OCI-LY7 (cell line): ENCODE results near the gene TMC4. TPM values are rescaled to one million over a fixed set of nuclear protein-coding genes. Genes with fewer than 3 reads are reported as not detected.
"Not testable (repeated sequence)": the region's sequence is repeated elsewhere in the genome, so short reads cannot be mapped to it uniquely, and the experiment has no call there.

Source experiments
- BruUV-seq: library from RNA; stranded (reverse); fragments of 400-500 nt; replicated peaks from 2 replicates; lab custom pipeline; 2021; lab: Mats Ljungman, UMichigan
- CTCF ChIA-PET: fragments of 300-600 bp; sonication (Branson Sonifier 250); formaldehyde crosslinking; loops from one replicate; lab custom pipeline; 2022; ENCODE audit warnings: antibody characterized with exemption; ENCODE audit not compliant: unreplicated experiment; lab: Charles Lee
- POLR2A ChIA-PET: fragments of 300-600 bp; sonication (Branson Sonifier 250); formaldehyde crosslinking; loops from one replicate; lab custom pipeline; 2022; ENCODE audit warnings: antibody characterized with exemption; lab: Charles Lee
- DNase-seq: peaks from one replicate; pipeline ENCODE4 v3.0.0-alpha.2; 2015; ENCODE audit warnings: low spot score
- H2AFZ ChIP-seq: fragments of 200-600 bp; sonication (generic), shearing (Covaris generic); 2 replicates; pipeline ENCODE4 v1.6.1; 2014; ENCODE audit warnings: mild to moderate bottlenecking, antibody characterized with exemption, low read length, moderate library complexity
- H3K27ac ChIP-seq: fragments of 200-600 bp; sonication (generic); 2 replicates; pipeline ENCODE4 v1.5.1; 2014; ENCODE audit warnings: mixed run types, low read depth, mild to moderate bottlenecking, moderate library complexity, low read length, inconsistent platforms; ENCODE audit not compliant: poor library complexity, severe bottlenecking
- H3K36me3 ChIP-seq: fragments of 200-600 bp; sonication (generic); 2 replicates; pipeline ENCODE4 v1.6.1; 2014; ENCODE audit warnings: mild to moderate bottlenecking, antibody characterized with exemption, low read length, moderate library complexity, mixed read lengths; ENCODE audit not compliant: insufficient read depth
- H3K4me1 ChIP-seq: fragments of 200-600 bp; sonication (generic); 2 replicates; pipeline ENCODE4 v1.5.1; 2014; ENCODE audit warnings: mild to moderate bottlenecking, low read length; ENCODE audit not compliant: insufficient read depth, poor library complexity, severe bottlenecking
- H3K4me2 ChIP-seq: fragments of 200-600 bp; sonication (generic); 2 replicates; pipeline ENCODE4 v1.6.1; 2014; ENCODE audit warnings: mild to moderate bottlenecking, low read length
- H3K4me3 ChIP-seq: fragments of 200-600 bp; sonication (generic); 2 replicates; pipeline ENCODE4 v1.5.1; 2014; ENCODE audit warnings: mild to moderate bottlenecking, low read depth, low read length; ENCODE audit not compliant: poor library complexity, severe bottlenecking
- H3K79me2 ChIP-seq: fragments of 200-600 bp; sonication (generic); 2 replicates; pipeline ENCODE4 v1.6.1; 2016; ENCODE audit warnings: low read depth, mild to moderate bottlenecking, low read length, moderate library complexity, mixed read lengths; ENCODE audit not compliant: insufficient read depth
- H3K9me2 ChIP-seq: fragments of 200-600 bp; sonication (generic); 2 replicates; pipeline ENCODE4 v1.6.1; 2016; ENCODE audit warnings: mild to moderate bottlenecking, low read length, mixed read lengths; ENCODE audit not compliant: insufficient read depth
- H3K9me3 ChIP-seq: fragments of 200-600 bp; sonication (generic); 2 replicates; pipeline ENCODE4 v1.6.1; 2014; ENCODE audit warnings: mild to moderate bottlenecking, mixed run types, low read length, mixed read lengths
- H4K20me1 ChIP-seq: fragments of 200-600 bp; sonication (generic); 2 replicates; pipeline ENCODE4 v1.6.1; 2014; ENCODE audit warnings: mild to moderate bottlenecking, antibody characterized with exemption, low read length, moderate library complexity, mixed read lengths; ENCODE audit not compliant: insufficient read depth
- EZH2phosphoT487 ChIP-seq: fragments of 200-600 bp; sonication (generic); IDR thresholded peaks from 2 replicates; pipeline ENCODE4 v1.6.1; 2018; ENCODE audit warnings: low read depth, borderline replicate concordance, mild to moderate bottlenecking, mixed run types, antibody characterized with exemption, low read length, moderate library complexity, mixed read lengths
- intact Hi-C: fragments of 100-400 bp; cut with micrococcal nuclease; formaldehyde crosslinking; loops from one replicate; pipeline ENCODE4 v1.10.0; 2022; ENCODE audit not compliant: unreplicated experiment
- total RNA-seq, 2 experiments: library from RNA; depleted of rRNA in 1 of 2; stranded (reverse); fragments of >200 nt in 1 of 2; shearing (Covaris generic) in 1 of 2; gene quantifications; 2 replicates each; pipeline ENCODE4 v1.2.3, GENCODE V29; 2014 to 2022
- TF ChIP-seq, protein P1 (sequence below): fragments of 200-600 bp; sonication (generic); conservative IDR thresholded peaks from 2 replicates; pipeline ENCODE4 v1.5.1; 2014; ENCODE audit warnings: mild to moderate bottlenecking, antibody characterized with exemption, low read length, moderate library complexity, mixed read lengths

TMC4 gene
- total RNA-seq, 2 experiments from 2014 or later, result not detected

DNA sequence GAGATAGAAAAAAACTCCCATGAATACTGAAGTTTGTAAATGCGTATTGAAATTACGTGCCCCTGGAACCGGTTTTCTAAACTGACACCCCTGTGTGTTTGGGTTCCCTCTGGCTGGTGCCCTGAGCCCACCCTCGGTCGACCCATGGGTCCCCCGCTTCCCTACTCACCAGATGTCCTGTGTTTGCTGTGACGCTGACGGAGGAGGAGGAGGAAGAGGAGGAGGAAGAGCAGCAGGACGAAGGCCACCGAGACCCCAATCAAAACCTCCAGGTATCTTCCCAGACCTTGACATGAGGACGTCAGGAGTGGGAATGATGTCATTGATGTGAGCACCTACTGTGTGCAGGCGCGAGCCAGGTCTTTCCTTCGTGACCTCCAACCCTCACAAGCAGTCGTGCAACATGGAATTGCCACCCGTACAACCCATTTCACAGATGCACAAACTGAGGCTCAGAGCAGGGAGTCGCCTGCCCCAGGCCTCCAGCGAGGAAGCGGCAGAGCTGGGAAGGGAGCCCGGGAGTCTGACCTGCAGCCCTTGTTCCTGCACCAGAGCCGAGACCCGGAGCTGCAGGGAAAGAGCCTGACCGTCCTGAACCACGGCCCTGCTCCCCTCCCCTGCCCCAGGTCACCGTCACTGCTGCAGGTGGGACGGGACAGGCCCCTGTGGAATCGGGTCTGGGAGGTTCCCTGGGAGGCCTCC, 46.2 kb upstream of the TMC4 start:
- ChIA-PET CTCF (no interaction called here), POLR2A (no interaction called here)
- Histone ChIP-seq H3K9me2 (no peaks in the 10 kb centered on the region), H3K79me2 (no peaks in the 10 kb centered on the region), H3K36me3 (peaks cover 14% of the 10 kb centered on the region), H3K9me3 (no peaks in the 10 kb centered on the region), H3K4me2 (no peak overlapping the region), H3K4me1 (no peaks in the 10 kb centered on the region), H2AFZ (no peak overlapping the region), H3K4me3 (no peak overlapping the region), H4K20me1 (no peaks in the 10 kb centered on the region), H3K27ac (no peak overlapping the region)
- DNase-seq, result no peak
- TF ChIP-seq EZH2phosphoT487, result no peak
- intact Hi-C loops, result no loop called here
- BruUV-seq, result no TSS peak

GRCh38 chr19:54218259-54218658, 45.3 kb upstream of the TMC4 start:
- Histone ChIP-seq H2AFZ (no peak overlapping the region), H3K9me2 (no peaks in the 10 kb centered on the region), H3K36me3 (peaks cover 14% of the 10 kb centered on the region), H3K9me3 (no peaks in the 10 kb centered on the region), H3K4me1 (no peaks in the 10 kb centered on the region), H4K20me1 (no peaks in the 10 kb centered on the region), H3K27ac (no peak overlapping the region), H3K79me2 (no peaks in the 10 kb centered on the region), H3K4me2 (no peak overlapping the region), H3K4me3 (no peak overlapping the region)
- TF ChIP-seq, protein P1, sequence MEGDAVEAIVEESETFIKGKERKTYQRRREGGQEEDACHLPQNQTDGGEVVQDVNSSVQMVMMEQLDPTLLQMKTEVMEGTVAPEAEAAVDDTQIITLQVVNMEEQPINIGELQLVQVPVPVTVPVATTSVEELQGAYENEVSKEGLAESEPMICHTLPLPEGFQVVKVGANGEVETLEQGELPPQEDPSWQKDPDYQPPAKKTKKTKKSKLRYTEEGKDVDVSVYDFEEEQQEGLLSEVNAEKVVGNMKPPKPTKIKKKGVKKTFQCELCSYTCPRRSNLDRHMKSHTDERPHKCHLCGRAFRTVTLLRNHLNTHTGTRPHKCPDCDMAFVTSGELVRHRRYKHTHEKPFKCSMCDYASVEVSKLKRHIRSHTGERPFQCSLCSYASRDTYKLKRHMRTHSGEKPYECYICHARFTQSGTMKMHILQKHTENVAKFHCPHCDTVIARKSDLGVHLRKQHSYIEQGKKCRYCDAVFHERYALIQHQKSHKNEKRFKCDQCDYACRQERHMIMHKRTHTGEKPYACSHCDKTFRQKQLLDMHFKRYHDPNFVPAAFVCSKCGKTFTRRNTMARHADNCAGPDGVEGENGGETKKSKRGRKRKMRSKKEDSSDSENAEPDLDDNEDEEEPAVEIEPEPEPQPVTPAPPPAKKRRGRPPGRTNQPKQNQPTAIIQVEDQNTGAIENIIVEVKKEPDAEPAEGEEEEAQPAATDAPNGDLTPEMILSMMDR, result no peak
- TF ChIP-seq EZH2phosphoT487, result no peak
- DNase-seq, result no peak
- CTCF ChIA-PET, result no interaction called here
- POLR2A ChIA-PET, result interaction anchor here (0.6 kb wide), 1 partner anchor 52 kb away, joined by 3 read pairs; no protein-coding TSS in a partner anchor
- no TSS peak for BruUV-seq
- intact Hi-C loops, result no loop called here

DNA sequence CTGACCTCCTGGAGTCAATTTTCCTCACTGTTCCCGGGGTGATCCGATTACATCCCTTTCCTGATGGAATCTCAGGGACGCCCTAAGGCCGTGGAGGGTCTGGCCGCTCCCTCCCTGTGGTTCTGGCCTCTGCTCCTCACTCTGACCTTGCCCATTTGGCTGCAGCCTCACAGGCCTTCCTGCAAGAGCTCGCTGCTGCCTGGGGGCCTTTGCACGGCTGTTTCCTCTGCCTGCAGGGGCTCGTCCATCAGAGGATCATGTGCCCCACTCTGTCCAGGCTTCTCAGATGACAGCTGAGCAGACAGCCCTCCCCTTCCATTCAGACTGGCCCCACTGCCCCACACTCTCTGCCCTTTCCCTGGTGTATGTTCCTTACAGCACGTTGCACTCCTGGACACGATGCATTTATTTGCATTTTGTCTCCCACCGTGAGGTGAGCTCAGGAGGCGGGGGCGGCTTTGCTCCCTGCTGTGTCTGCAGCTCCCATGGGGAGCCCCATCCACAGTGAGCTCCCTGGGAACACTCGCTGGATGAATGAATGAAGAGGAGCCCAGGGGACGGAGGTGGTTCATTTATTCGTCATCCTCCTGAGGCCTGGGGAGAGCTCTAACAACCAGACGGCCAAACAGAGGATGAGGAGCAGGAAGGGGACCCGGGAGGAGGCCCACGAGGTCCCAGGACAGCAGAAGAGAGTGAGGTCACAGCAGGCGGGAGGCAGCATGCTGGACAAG, 44.7 kb upstream of the TMC4 start:
- H3K4me3 ChIP-seq, H3K79me2 ChIP-seq, CTCF ChIA-PET, intact Hi-C loops, H3K4me2 ChIP-seq, H3K27ac ChIP-seq, H3K4me1 ChIP-seq, DNase-seq, H3K9me3 ChIP-seq, BruUV-seq, H2AFZ ChIP-seq, H4K20me1 ChIP-seq, H3K9me2 ChIP-seq: not testable (repeated sequence)
- peaks cover 19% of the 10 kb centered on the region for H3K36me3 ChIP-seq
- POLR2A ChIA-PET, result interaction anchor here (0.6 kb wide), 1 partner anchor 51 kb away, joined by 3 read pairs; no protein-coding TSS in a partner anchor
